22Rv1 (cell line): ENCODE measurements around the gene ME3.

Experiments
- ZFX ChIP-seq: fragments of 450-650 bp; IDR thresholded peaks from 2 replicates; pipeline ENCODE4 v1.6.1; 2017; ENCODE audit warnings: antibody characterized with exemption, borderline replicate concordance
- TF ChIP-seq, protein P1 (sequence below): fragments of 450-650 bp; IDR thresholded peaks from 2 replicates; pipeline ENCODE4 v1.5.1; 2017; ENCODE audit warnings: mild to moderate bottlenecking

GRCh38 chr11:86550757-86551156 lies 121.7 kb downstream of the ME3 start:
- TF ChIP-seq, protein P1, sequence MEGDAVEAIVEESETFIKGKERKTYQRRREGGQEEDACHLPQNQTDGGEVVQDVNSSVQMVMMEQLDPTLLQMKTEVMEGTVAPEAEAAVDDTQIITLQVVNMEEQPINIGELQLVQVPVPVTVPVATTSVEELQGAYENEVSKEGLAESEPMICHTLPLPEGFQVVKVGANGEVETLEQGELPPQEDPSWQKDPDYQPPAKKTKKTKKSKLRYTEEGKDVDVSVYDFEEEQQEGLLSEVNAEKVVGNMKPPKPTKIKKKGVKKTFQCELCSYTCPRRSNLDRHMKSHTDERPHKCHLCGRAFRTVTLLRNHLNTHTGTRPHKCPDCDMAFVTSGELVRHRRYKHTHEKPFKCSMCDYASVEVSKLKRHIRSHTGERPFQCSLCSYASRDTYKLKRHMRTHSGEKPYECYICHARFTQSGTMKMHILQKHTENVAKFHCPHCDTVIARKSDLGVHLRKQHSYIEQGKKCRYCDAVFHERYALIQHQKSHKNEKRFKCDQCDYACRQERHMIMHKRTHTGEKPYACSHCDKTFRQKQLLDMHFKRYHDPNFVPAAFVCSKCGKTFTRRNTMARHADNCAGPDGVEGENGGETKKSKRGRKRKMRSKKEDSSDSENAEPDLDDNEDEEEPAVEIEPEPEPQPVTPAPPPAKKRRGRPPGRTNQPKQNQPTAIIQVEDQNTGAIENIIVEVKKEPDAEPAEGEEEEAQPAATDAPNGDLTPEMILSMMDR, result no peak
- no peak for TF ChIP-seq ZFX
